GM18502 (cell line): ENCODE results near the gene SPRN.
"Not testable (repeated sequence)": the region's sequence is repeated elsewhere in the genome, so short reads cannot be mapped to it uniquely, and the experiment has no call there.

Experiments used
- ATAC-seq: cut with Tn5 transposase; IDR thresholded peaks from one replicate; pipeline ENCODE4 v1.9.1; 2021; ENCODE audit warnings: mild to moderate bottlenecking; ENCODE audit not compliant: unreplicated experiment, poor library complexity

SPRN gene

DNA sequence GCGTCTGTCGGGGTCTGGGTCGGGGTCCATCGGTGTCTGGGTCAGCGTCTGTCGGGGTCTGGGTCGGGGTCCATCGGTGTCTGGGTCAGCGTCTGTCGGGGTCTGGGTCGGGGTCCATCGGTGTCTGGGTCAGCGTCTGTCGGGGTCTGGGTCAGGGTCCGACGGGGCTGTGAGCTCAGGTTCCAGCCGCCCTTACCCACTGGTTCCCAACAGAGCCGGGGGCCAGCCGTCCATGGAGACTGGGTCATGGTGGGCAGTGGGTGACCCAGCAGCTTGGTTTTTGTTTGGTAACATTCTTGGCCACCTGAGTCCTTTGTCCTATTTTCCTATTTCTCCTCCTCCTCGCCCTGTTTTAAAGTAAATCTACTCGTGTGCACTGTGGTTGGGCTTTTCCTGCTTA is 16.9 kb upstream of the SPRN start:
- not testable (repeated sequence) for ATAC-seq

- no peak for ATAC-seq
Measured at GRCh38 chr10:133440633-133441285, 16.3 kb upstream of the SPRN start.

- ATAC-seq, result no peak
Measured at GRCh38 chr10:133439517-133440461, 15.4 kb upstream of the SPRN start.

- no peak for ATAC-seq
Measured at GRCh38 chr10:133438711-133439273, 14.4 kb upstream of the SPRN start.

- not testable (repeated sequence) for ATAC-seq
Measured at GRCh38 chr10:133432789-133433188, 8.4 kb upstream of the SPRN start.

DNA sequence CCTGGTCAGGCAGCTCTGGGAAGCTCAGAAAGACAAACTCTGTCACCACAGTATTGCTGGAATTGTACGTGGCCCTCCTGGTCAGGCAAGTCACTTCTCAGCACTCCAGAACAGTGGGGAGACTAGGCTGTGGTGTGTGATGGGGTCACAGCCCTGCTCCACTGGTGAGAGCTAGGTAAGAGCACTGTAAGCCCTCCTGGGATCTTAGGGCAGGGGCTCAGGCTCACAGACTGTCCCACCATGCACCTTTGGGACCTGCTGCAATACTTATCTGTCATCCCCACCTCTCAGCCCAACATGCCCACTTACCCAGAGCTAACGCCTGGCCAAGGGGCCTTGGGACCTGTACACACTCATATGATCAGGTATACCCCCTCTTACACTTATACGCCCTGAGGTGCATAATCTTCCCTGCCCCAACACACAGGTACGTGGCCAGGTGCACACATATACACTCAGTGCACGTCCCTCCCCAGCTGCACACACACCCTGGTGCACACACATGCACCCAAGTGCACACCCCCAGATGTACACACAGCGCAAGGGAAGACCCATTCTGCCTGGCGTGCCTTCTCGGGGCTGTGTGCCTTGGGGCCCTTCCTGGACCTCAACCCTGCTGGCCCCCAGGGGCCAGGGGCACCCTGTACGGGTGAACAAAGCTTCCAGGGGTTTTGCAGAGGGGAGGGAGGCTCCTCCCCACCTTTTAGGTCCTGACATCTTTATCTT is 7.6 kb upstream of the SPRN start:
- not testable (repeated sequence) for ATAC-seq

GRCh38 chr10:133429571-133429970 is 5.1 kb upstream of the SPRN start:
- not testable (repeated sequence) for ATAC-seq

DNA sequence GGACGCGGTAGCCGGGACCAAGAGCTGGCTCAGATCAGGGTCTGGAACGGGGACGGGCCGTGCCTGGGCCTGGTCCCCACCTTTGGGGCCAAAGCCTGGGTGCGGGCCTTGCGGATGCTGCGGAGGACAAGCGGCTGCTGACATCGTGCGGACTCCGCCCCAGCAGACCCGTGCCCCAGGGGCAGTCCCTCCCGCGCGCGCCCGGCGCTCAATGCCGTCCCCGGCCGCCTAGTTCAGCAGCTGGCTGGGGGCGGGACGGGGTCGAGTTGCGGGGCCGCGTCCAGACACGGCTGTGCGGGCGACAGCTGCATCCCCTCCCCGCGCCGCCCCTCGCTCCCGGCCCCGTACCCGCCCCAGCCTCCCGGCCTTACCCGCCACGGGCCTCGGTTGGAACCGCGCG is 323 bp downstream of the SPRN start:
- ATAC-seq, result not testable (repeated sequence)

DNA sequence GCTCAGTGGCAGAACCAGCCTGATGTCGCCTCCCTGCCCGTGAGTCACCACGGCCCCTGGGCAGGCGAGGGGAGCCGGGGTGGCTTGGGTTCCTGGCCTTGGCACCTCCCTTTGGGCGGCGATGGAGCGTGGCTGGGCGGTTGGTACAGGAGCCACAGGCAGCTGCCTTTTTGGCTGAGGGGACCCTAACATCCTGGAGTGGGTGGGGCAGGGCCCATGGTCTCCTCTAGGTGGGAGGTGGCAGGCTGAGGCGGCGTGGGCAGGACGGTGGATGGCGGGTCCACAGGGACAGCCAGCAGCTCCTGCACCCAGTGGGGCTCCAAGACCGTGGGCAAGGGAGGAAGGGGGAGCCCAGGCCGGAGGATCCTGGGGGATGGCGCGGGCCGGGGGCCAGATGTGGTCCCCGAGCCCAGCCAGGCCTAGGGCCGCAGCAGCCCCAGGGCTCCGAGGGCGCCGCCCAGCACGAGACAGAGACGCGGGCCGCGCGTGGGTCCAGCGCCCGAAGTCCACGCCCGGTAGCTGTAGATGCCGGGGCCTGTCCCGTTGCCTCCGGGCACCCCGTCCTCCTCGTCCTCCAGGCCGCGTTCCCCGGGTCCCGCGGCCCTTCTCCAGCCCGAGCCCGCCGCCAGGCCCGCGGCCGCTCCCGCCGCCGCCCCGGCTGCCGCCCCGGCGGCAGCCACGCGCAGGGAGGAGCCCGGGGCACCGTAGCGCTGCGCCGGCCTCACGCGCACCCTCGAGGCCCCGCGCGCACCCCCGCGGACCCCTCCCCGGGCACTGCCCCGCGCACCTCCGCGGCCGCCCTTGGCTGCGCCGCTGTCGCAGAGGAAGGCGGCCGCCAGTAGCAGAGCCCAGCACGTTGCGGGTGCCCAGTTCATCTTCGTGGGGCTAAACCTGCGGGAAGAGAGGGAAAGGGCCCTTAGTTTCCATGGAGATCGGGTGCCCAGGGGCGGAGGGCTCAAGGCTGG is 1.3 kb downstream of the SPRN start:
- no peak for ATAC-seq

DNA sequence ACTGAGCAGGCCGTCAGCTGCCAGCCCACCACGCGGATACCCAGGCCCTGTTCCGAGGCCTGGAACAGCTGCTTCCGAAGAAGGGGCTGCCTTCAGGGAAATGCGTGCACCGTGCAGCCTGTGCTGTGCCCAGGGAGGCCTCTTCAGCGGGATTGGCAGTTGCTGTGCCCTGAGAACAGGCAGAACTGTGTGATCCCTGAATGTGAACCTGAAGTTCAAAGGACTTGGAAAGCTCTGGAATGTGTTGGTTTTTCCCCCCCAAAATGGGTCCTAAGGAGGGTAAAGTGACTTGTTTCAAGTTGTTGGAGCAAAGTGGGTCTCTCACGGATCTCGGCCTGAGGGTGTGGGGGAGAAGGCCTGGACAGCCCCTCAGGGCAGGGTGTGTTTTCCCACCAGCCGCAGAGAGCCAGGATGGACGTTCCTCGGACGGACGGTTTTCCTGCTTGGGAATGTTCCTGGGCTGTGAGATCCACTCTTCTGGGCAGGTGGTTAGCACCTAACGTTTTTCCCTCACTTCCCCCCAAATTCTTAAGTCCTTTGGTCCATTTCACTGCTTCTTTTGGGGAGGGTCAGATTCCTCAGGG is 2.1 kb downstream of the SPRN start:
- ATAC-seq, result no peak

- no peak for ATAC-seq
Measured at GRCh38 chr10:133421336-133422222, 2.8 kb downstream of the SPRN start.

GRCh38 chr10:133420579-133420978 is 3.8 kb downstream of the SPRN start:
- no peak for ATAC-seq

DNA sequence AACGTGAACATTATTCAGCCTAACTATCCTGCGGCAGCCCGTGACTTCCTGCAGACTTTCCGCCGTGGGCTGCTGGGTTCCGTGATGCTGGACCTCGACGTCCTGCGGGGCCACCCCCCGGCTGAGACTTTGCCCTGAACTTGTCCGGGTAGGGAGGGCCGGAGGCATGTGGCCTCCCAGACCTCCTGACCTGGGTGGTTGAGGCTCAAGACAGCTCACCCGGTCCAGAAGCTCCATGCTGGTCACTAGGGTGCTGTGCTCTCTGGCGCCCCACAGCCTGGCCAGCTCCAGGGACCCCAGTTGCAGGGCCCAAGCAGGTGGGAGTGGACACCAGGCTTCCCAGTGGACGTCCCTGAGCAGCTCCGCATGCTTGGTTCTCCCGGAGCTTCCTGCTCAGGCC is 4.4 kb downstream of the SPRN start:
- no peak for ATAC-seq

DNA sequence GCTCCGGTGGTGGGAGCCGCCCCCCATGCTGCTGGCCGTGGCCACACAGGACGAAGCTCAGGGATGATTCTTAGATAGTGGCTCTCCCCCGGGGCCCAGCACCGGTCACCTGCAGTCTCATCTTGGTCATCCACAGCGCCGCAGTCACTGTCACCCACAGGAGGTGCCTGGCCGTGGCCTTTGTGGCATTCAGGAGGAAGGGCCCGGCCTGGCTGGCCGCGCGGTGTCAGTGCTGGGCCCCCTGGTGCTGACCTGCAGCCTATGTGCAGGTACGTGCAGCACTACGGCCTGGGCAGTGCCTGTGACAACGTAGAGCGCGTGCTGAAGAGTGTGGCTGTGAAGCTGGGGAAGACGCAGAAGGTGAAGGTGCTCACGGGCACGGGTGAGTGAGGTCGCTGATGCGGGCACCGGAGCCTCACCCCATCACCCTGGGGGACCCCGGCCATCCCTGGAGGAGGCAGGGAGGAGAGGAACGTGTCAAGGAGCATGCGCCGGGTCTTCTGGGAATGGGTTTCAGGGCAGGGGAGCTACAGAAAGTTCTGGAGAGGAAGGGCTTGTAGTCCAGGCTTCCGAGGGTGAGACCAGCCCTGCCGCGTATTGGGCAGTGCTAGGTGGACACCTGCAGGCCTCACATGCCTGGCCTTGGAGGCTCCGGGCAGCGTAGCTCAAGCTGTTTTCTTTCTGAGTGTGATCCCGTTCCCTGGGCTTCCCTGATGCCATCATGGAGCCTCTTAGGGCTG is 5.0 kb downstream of the SPRN start:
- ATAC-seq, result no peak

DNA sequence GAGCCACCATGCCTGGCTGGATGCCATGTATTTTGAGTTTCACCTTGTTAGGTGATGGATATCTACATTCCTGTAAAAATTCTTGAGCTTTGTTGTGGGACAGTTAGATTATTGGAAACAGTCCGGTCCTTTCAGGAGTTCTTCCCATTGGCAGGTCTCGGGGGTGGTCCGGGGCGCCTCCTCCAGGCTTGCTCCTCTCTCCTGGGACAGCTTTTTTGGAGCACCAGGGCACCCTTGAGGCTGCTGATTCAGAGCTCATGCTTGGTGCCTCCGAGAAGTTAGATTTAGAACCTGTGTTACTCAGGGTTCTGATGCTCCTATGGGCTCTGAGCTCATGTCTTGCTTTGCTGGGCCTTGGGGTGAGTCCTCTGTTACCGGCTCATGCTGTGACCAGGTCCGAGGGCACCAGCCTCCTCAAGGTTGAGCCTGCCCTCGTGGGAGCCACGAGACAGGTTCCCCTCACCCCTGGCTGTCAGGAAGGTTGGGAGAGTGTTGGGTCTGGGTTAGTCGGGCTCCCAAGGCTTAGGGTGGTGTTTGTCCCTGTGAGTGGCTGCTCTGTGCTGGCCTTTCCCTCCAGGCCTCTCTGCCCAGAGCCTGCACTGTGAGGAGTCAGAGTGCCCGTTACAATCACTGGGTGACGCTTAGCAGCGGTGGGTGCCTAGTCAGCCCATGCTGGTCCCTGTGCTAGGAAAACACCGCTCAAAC is 6.0 kb downstream of the SPRN start:
- no peak for ATAC-seq

GRCh38 chr10:133415752-133416151 is 8.7 kb downstream of the SPRN start:
- no peak for ATAC-seq

GRCh38 chr10:133414401-133414800 is 10.0 kb downstream of the SPRN start:
- not testable (repeated sequence) for ATAC-seq
